Neural progenitor cell (in vitro differentiated cells): ENCODE results near the gene CDC42SE1. TPM values are rescaled to one million over a fixed set of nuclear protein-coding genes. Genes with fewer than 3 reads are reported as not detected.

Source experiments
- DNase-seq: peaks from one replicate; pipeline ENCODE4 v3.0.0-alpha.2; 2016; ENCODE audit warnings: low spot score
- H2AFZ ChIP-seq: fragments of 200-600 bp; sonication (generic); replicated peaks from 2 replicates; pipeline ENCODE4 v1.6.1; 2016; ENCODE audit warnings: antibody characterized with exemption
- H3F3A ChIP-seq: fragments of 200-600 bp; sonication (generic); 2 replicates; pipeline ENCODE4 v1.6.1; 2016; ENCODE audit warnings: antibody characterized with exemption, low read depth
- H3K27ac ChIP-seq: fragments of 200-600 bp; sonication (generic); 2 replicates; pipeline ENCODE4 v1.5.1; 2016; ENCODE audit warnings: mild to moderate bottlenecking
- H3K27me3 ChIP-seq: fragments of 200-600 bp; sonication (generic); 2 replicates; pipeline ENCODE4 v1.6.1; 2016; ENCODE audit warnings: mild to moderate bottlenecking, moderate library complexity
- H3K36me3 ChIP-seq: fragments of 200-600 bp; sonication (generic); 2 replicates; pipeline ENCODE4 v1.5.1; 2016
- H3K4me1 ChIP-seq: fragments of 200-600 bp; sonication (generic); 2 replicates; pipeline ENCODE4 v1.6.1; 2016; ENCODE audit warnings: mixed run types
- H3K4me2 ChIP-seq: fragments of 200-600 bp; sonication (generic); 2 replicates; pipeline ENCODE4 v1.6.1; 2016
- H3K4me3 ChIP-seq: fragments of 200-600 bp; sonication (generic); 2 replicates; pipeline ENCODE4 v1.5.1; 2016
- H3K79me2 ChIP-seq: fragments of 200-600 bp; sonication (generic); 2 replicates; pipeline ENCODE4 v1.6.1; 2016; ENCODE audit warnings: low read depth
- H3K9ac ChIP-seq: fragments of 200-600 bp; sonication (generic); 2 replicates; pipeline ENCODE4 v1.6.1; 2016
- H3K9me3 ChIP-seq: fragments of 200-600 bp; sonication (generic); 2 replicates; pipeline ENCODE4 v1.5.1; 2016; ENCODE audit warnings: low read depth
- H4K20me1 ChIP-seq: fragments of 200-600 bp; sonication (generic); 2 replicates; pipeline ENCODE4 v1.6.1; 2016; ENCODE audit warnings: low read depth
- H3K27ac Mint-ChIP-seq: 3 replicates; pipeline ENCODE4 v1.8.0; 2021; ENCODE audit warnings: mixed read lengths
- H3K27me3 Mint-ChIP-seq: 2 replicates; pipeline ENCODE4 v1.8.0; 2022; ENCODE audit warnings: low read depth, mild to moderate bottlenecking, inconsistent platforms, moderate library complexity, mixed read lengths; ENCODE audit not compliant: insufficient read depth
- H3K36me3 Mint-ChIP-seq: 3 replicates; pipeline ENCODE4 v1.8.0; 2021; ENCODE audit warnings: mixed read lengths
- H3K4me1 Mint-ChIP-seq: 3 replicates; pipeline ENCODE4 v1.8.0; 2021; ENCODE audit warnings: mixed read lengths
- H3K4me3 Mint-ChIP-seq: 3 replicates; pipeline ENCODE4 v1.8.0; 2021; ENCODE audit warnings: mild to moderate bottlenecking, moderate library complexity, mixed read lengths
- H3K9me3 Mint-ChIP-seq: 3 replicates; pipeline ENCODE4 v1.8.0; 2020; ENCODE audit warnings: mixed read lengths
- EZH2 ChIP-seq: fragments of 200-600 bp; sonication (generic); IDR thresholded peaks from 2 replicates; pipeline ENCODE4 v1.6.1; 2017; ENCODE audit warnings: antibody characterized with exemption, mild to moderate bottlenecking, moderate library complexity
- EZH2phosphoT487 ChIP-seq: fragments of 200-600 bp; sonication (generic); IDR thresholded peaks from 2 replicates; pipeline ENCODE4 v1.6.1; 2017; ENCODE audit warnings: antibody characterized with exemption
- total RNA-seq: library from RNA; depleted of rRNA; stranded (reverse); fragments of >200 nt; gene quantifications from 2 replicates; pipeline ENCODE4 v1.2.3, GENCODE V29; 2015; ENCODE audit warnings: low replicate concordance
- TF ChIP-seq, protein P1 (sequence below): fragments of 200-600 bp; sonication (generic); IDR thresholded peaks from 2 replicates; pipeline ENCODE4 v1.5.1; 2017; ENCODE audit warnings: antibody characterized with exemption, mild to moderate bottlenecking

CDC42SE1 gene
- total RNA-seq, 1 donor from 2014 or later: 50.7 TPM

DNA sequence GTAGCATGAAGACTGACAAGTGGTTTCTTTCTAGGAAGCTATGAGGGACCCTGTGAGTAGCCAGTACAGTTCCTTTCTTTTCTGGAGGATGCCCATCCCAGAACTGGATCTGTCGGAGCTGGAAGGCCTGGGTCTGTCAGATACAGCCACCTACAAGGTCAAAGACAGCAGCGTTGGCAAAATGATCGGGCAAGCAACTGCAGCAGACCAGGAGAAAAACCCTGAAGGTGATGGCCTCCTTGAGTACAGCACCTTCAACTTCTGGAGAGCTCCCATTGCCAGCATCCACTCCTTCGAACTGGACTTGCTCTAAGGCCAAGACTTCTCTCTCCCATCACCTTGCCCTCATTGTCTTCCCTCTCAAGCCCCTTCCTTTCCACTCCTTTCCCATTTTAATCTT lies 7.8 kb upstream of the CDC42SE1 start:
- Mint-ChIP-seq H3K4me3 (no peak overlapping the region), H3K36me3 (peaks cover 34% of the 10 kb centered on the region), H3K27ac (no peak overlapping the region), H3K9me3 (no peaks in the 10 kb centered on the region), H3K27me3 (peaks cover 7% of the 10 kb centered on the region), H3K4me1 (peaks cover 30% of the 10 kb centered on the region)
- Histone ChIP-seq H3K27me3 (no peaks in the 10 kb centered on the region), H3K79me2 (peaks cover 77% of the 10 kb centered on the region), H4K20me1 (peaks cover 10% of the 10 kb centered on the region), H3K4me1 (peaks cover 3% of the 10 kb centered on the region), H3K36me3 (no peaks in the 10 kb centered on the region), H3K27ac (peak overlapping the region; percentile 3), H3K4me3 (no peak overlapping the region), H3K9ac (no peak overlapping the region), H3K4me2 (no peak overlapping the region), H2AFZ (no peak overlapping the region), H3K9me3 (no peaks in the 10 kb centered on the region), H3F3A (peaks cover 54% of the 10 kb centered on the region)
- TF ChIP-seq, protein P1, sequence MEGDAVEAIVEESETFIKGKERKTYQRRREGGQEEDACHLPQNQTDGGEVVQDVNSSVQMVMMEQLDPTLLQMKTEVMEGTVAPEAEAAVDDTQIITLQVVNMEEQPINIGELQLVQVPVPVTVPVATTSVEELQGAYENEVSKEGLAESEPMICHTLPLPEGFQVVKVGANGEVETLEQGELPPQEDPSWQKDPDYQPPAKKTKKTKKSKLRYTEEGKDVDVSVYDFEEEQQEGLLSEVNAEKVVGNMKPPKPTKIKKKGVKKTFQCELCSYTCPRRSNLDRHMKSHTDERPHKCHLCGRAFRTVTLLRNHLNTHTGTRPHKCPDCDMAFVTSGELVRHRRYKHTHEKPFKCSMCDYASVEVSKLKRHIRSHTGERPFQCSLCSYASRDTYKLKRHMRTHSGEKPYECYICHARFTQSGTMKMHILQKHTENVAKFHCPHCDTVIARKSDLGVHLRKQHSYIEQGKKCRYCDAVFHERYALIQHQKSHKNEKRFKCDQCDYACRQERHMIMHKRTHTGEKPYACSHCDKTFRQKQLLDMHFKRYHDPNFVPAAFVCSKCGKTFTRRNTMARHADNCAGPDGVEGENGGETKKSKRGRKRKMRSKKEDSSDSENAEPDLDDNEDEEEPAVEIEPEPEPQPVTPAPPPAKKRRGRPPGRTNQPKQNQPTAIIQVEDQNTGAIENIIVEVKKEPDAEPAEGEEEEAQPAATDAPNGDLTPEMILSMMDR: no peak
- no peak for TF ChIP-seq EZH2phosphoT487
- TF ChIP-seq EZH2: no peak
- DNase-seq: no peak

DNA sequence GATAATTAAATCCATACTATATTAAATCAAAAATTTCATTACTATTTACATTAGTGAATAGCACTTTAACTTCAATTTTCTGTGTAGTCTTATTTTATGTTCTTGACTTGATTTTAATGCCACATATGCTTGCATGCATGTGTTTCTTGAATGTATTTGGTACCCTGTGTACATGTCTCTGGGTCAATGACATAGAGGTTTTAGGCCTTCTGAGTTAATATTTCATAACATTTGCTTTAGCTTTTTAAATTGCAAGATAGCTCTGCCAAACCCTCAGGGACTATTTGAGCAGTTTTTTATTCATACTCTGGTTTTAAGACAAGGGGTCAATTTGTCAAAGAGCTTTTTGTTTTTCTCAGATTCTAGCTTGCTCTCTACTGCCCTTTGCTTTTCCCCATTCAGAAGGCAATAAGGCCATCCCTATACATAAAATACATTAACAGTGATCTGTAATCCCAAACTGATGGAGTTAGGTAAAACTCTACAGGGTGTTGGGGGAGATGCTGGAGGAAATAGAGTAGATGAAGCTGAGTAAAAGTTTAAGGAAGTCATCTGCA lies 5.7 kb upstream of the CDC42SE1 start:
- H3K79me2 ChIP-seq: peaks cover 93% of the 10 kb centered on the region
- no peaks in the 10 kb centered on the region for H3K36me3 ChIP-seq
- DNase-seq: no peak
- peaks cover 47% of the 10 kb centered on the region for H3F3A ChIP-seq
- peaks cover 36% of the 10 kb centered on the region for H3K36me3 Mint-ChIP-seq
- H2AFZ ChIP-seq: no peak overlapping the region
- no peak overlapping the region for H3K4me2 ChIP-seq
- no peak overlapping the region for H3K27ac Mint-ChIP-seq
- H3K9me3 ChIP-seq: no peaks in the 10 kb centered on the region
- no peak overlapping the region for H3K4me3 ChIP-seq
- H3K4me3 Mint-ChIP-seq: no peak overlapping the region
- no peak overlapping the region for H3K9ac ChIP-seq
- no peaks in the 10 kb centered on the region for H3K27me3 Mint-ChIP-seq
- H3K27ac ChIP-seq: peak overlapping the region; percentile 36
- H3K9me3 Mint-ChIP-seq: no peaks in the 10 kb centered on the region
- H3K27me3 ChIP-seq: no peaks in the 10 kb centered on the region
- peaks cover 10% of the 10 kb centered on the region for H4K20me1 ChIP-seq
- H3K4me1 Mint-ChIP-seq: peaks cover 28% of the 10 kb centered on the region
- peaks cover 10% of the 10 kb centered on the region for H3K4me1 ChIP-seq
- TF ChIP-seq, protein P1: no peak
- TF ChIP-seq EZH2 (no peak), EZH2phosphoT487 (no peak)

- Histone ChIP-seq H3K9me3 (no peaks in the 10 kb centered on the region), H3K4me1 (peaks cover 15% of the 10 kb centered on the region), H3K4me3 (peak overlapping the region; percentile 89), H2AFZ (no peak overlapping the region), H3K79me2 (peaks cover 99% of the 10 kb centered on the region), H3K27me3 (no peaks in the 10 kb centered on the region), H3F3A (peaks cover 32% of the 10 kb centered on the region), H3K27ac (no peak overlapping the region), H3K9ac (no peak overlapping the region), H3K36me3 (no peaks in the 10 kb centered on the region), H3K4me2 (peak overlapping the region; percentile 90), H4K20me1 (peaks cover 19% of the 10 kb centered on the region)
- TF ChIP-seq EZH2: no peak
- TF ChIP-seq EZH2phosphoT487: no peak
- TF ChIP-seq, protein P1: no peak
- no peaks in the 10 kb centered on the region for H3K9me3 Mint-ChIP-seq
- peaks cover 29% of the 10 kb centered on the region for H3K36me3 Mint-ChIP-seq
- H3K27me3 Mint-ChIP-seq: no peaks in the 10 kb centered on the region
- H3K27ac Mint-ChIP-seq: no peak overlapping the region
- H3K4me1 Mint-ChIP-seq: peaks cover 27% of the 10 kb centered on the region
- DNase-seq: no peak
- H3K4me3 Mint-ChIP-seq: peak overlapping the region; percentile 93
Observed at GRCh38 chr1:151062741-151063371, 3.4 kb upstream of the CDC42SE1 start.
